Measurements from ENCODE around the gene KRTAP10-3.
A peak's percentile ranks its signal among the peaks of the same experiment; 100 is the strongest.

The KRTAP10-3 gene

GRCh38 chr21:44514746-44515358, 43.7 kb downstream of the KRTAP10-3 start:
- DNase-seq, result no peak

DNA sequence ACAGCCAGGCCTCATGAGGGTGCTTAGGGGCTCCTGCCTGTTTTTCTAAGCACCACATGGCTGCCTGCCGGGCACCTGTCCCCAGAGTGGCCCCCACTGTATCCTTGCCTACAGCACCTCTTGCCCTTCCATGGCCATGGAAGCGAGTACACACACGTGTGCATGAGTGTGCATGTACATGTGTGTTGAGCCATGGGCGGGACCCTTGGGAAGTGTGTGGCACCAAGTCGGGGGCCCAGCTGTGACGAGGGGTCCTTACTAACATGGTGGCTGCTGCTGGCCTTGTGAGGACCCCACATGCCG, 44.4 kb downstream of the KRTAP10-3 start:
- DNase-seq, result no peak

- no peak for DNase-seq
Observed at GRCh38 chr21:44513389-44514217, 45.0 kb downstream of the KRTAP10-3 start.

- DNase-seq, result no peak
Observed at GRCh38 chr21:44512496-44513388, 45.9 kb downstream of the KRTAP10-3 start.

DNA sequence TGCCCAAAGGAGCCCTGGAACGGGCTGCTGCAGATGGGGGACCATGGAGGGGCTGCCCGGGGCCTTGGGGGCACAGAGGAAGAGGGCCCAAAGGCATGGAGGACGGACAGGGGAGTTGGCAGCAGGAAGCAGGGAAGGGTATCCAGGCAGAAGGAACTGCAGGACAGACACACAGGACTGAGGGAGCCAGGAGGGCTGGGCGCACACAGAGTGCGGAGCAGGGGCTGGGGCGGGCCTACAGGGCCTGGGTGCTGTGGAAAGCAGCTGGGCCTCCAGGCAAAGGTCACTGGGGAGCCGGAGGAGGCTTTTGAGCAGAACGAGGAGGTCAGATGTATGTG, 46.7 kb downstream of the KRTAP10-3 start:
- DNase-seq, result no peak

DNA sequence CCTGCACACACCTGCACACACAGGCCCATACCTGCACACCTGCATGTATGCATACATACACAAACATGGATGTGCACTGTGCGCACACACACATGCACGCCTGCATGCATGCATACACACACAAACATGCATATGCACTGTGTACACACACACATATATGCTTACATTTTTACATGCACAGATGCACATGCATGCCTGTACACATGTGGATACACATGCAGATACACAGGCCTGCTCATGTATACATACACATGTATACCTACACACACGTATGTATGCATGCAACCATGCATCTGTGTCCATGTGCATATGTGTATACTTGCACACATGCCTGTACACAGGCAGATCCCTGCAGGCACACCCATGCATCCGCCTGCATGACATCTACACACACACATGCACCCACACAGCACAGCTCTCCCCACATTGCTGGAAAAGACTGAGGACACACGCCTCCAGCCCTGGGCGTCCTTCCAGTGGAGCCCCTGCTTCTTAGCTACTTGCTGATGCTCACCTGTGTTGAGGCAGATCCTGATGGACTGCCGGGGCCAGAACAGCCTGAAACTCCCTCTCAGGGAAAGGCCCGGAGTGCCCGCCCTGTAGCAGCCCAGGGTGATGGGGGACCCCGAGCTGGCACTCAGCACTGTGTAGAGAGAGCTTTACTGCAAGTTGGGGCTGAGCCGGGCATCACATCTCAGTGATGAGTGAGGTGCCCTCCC, 47.2 kb downstream of the KRTAP10-3 start:
- no peak for DNase-seq

DNA sequence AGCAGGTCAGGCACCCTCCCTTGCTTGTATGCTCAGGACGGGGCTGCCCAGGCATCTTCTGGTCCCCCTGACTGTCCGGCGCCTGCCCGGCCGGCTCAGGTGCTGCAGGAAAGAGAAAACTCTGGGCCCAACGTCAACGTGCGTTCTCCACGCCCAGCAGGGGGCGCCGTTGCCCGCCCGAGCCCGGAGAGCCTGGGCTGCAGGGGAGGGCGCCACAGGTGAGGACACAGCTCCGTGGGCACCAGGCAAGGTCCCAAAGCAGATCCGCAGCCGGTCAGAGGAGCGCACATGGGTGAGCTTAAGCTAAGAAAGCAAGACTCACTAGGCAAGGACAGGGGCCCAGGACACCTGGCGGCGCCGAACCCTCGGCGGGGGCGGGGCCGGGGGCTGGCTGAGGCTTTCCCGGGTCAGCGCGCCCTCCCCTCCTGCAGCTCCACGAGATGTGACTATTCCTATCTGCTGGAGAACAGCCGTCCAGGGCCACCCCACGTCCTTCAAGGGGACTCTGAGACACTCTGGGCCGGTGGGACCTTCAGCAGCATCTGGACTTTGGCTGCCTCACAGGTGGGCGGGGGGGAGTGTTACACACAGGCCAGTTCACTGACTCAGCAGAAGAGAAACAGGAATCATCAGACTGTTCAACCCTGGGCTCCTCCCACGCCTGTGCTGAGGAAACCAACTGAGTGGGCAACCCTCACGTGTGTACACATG, 47.9 kb downstream of the KRTAP10-3 start:
- DNase-seq, result peak; percentile 16

DNA sequence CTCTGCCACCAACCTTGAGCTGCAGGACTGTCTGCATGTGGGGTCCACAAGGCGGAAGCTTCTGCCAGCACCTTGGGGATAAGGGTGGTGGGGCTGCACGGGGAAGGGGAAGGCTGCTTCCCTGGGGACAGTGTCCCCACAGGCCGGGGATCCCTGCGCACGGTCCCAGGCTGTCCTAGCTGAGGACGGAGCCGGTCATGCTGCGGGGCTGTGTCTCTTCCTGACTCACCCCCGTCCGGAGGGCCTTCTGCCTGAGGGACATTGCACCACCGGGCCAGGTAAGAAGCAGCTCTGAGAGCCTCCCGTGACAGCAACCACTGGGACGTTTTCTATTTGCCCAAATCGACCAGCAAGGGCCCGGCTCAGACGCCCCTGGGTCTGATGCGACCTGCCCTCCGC, 48.5 kb downstream of the KRTAP10-3 start:
- no peak for DNase-seq

DNA sequence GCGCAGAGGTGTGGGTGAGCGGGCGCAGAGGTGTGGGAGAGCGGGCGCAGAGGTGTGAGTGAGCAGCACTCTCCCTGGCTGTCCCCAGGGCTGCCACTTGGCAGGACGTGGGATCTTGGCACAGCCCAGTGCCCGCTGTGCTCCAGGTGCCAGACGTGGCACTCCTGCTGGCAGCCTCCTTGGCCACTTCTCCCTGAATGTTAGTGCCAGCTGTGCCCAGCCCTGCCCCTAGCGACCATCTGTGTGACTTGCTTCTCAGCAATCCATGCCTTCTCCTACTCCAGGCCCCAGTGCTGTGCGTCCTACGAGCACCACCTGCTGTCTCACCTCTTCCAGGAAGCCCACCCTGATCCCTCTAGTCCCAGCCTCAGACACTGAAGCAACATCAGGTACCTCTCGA, 49.1 kb downstream of the KRTAP10-3 start:
- no peak for DNase-seq

- DNase-seq, result no peak
Observed at GRCh38 chr21:44508711-44509445, 49.7 kb downstream of the KRTAP10-3 start.

- DNase-seq, result no peak
Observed at GRCh38 chr21:44508426-44508710, 50.2 kb downstream of the KRTAP10-3 start.

Data from fibroblast of upper back skin (primary cell).